ENCODE measurements around the gene MEF2D. TPM values are rescaled to one million over a fixed set of nuclear protein-coding genes. Genes with fewer than 3 reads are reported as not detected.

Gene MEF2D
- total RNA-seq, 1 experiment from 2014 or later: 17.3 TPM

- Histone ChIP-seq H2AFZ (ENCODE audit: low read length) (no peak overlapping the region), H3K9me3 (ENCODE audit: low read length) (no peaks in the 10 kb centered on the region), H3K27me3 (ENCODE audit: low read length) (no peaks in the 10 kb centered on the region), H3K9me2 (replicated peaks; ENCODE audit: low read length) (no peaks in the 10 kb centered on the region), H3F3A (ENCODE audit: low read length, unreplicated experiment) (no peaks in the 10 kb centered on the region), H3K36me3 (ENCODE audit: low read depth, low read length) (no peaks in the 10 kb centered on the region), H3K4me1 (ENCODE audit: insufficient read depth, low read length) (peaks cover 19% of the 10 kb centered on the region), H3K79me2 (ENCODE audit: low read length) (no peaks in the 10 kb centered on the region), H3K9ac (ENCODE audit: low read length) (no peak overlapping the region), H3K4me2 (ENCODE audit: low read length) (no peak overlapping the region), H3K27ac (ENCODE audit: low read length) (no peak overlapping the region; the same call in 1 of the 2 replicates), H4K20me1 (ENCODE audit: low read length) (no peaks in the 10 kb centered on the region), H3K4me3 (ENCODE audit: low read length) (no peak overlapping the region)
- POLR2A ChIA-PET (ENCODE audit: unreplicated experiment): interaction anchor here (1.3 kb wide), 1 partner anchor 43 kb away, joined by 16 read pairs; the partner anchor contains the start of gene MEF2D
- ATAC-seq (no peak), DNase-seq (peak; percentile 37)
- intact Hi-C loops (cut with micrococcal nuclease): no loop called here
- no peak for TF ChIP-seq EZH2phosphoT487 (IDR thresholded peaks at IDR 0.05; ENCODE audit: borderline replicate concordance, low read length)
- TF ChIP-seq EZH2 (IDR thresholded peaks at IDR 0.05; ENCODE audit: low read length, unreplicated experiment): no peak
- no peak for TF ChIP-seq CTCF (conservative IDR thresholded peaks at IDR 0.05; ENCODE audit: low read depth, low read length)
- CTCF ChIA-PET: interaction anchor here (0.5 to 1.4 kb wide), 4 partner anchors 12 to 69 kb away, joined by 3 to 21 read pairs (median 9); partner anchors contain the start of gene MEF2D
- no TSS peak for BruUV-seq (replicated peaks)
These were observed 42.4 kb downstream of the MEF2D start for GRCh38 chr1:156458181-156458503.

GRCh38 chr1:156456625-156457465 lies 43.7 kb downstream of the MEF2D start:
- Histone ChIP-seq H3K36me3 (ENCODE audit: low read depth, low read length) (no peaks in the 10 kb centered on the region), H3K4me2 (ENCODE audit: low read length) (peak overlapping the region; percentile 86), H4K20me1 (ENCODE audit: low read length) (no peaks in the 10 kb centered on the region), H3F3A (ENCODE audit: low read length, unreplicated experiment) (no peaks in the 10 kb centered on the region), H2AFZ (ENCODE audit: low read length) (peak overlapping the region; percentile 87), H3K79me2 (ENCODE audit: low read length) (no peaks in the 10 kb centered on the region), H3K4me1 (ENCODE audit: insufficient read depth, low read length) (peaks cover 19% of the 10 kb centered on the region), H3K4me3 (ENCODE audit: low read length) (peak overlapping the region; percentile 63), H3K27me3 (ENCODE audit: low read length) (no peaks in the 10 kb centered on the region), H3K9me2 (replicated peaks; ENCODE audit: low read length) (no peaks in the 10 kb centered on the region), H3K9ac (ENCODE audit: low read length) (peak overlapping the region; percentile 73), H3K9me3 (ENCODE audit: low read length) (no peaks in the 10 kb centered on the region), H3K27ac (ENCODE audit: low read length) (peak overlapping the region; percentile 87)
- intact Hi-C loops (cut with micrococcal nuclease): loop anchor here (1.0 kb wide), 5 partner anchors 14 to 152 kb away; partner anchors contain the start of gene MEF2D
- peak; percentile 100 for DNase-seq
- peak; percentile 86 for ATAC-seq
- ChIA-PET POLR2A (ENCODE audit: unreplicated experiment) (interaction anchor here (0.6 to 1.3 kb wide), 9 partner anchors 19 to 185 kb away, joined by 3 to 16 read pairs (median 4); partner anchors contain the start of gene MEF2D), CTCF (interaction anchor here (0.5 to 1.4 kb wide), 8 partner anchors 11 to 922 kb away, joined by 3 to 21 read pairs (median 4); partner anchors contain the start of gene MEF2D)
- no peak for TF ChIP-seq EZH2 (IDR thresholded peaks at IDR 0.05; ENCODE audit: low read length, unreplicated experiment)
- TF ChIP-seq EZH2phosphoT487 (IDR thresholded peaks at IDR 0.05; ENCODE audit: borderline replicate concordance, low read length): no peak
- TSS peak; percentile 98 for BruUV-seq (replicated peaks)

DNA sequence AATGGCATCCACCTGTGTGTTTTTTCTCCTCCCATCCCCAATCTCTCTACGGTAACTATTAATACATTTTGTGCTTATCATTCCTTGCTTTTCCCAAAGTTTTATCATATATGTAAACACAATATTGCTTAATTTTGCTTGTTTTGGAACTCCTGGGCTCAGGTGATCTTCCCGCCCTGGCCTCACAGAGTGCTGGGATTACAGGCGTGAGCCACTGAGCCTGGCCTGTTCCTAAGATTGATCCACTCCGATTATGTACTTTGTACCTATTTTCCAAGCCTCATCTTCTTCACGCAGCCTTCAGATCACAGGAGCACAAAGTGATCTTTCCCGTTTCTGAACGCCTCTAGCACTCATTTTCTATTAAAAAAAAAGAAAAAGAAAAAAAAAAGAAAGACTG lies 45.2 kb downstream of the MEF2D start:
- BruUV-seq (replicated peaks): no TSS peak
- no peaks in the 10 kb centered on the region for H3K27me3 ChIP-seq (ENCODE audit: low read length)
- DNase-seq (no peak), ATAC-seq (no peak)
- no peaks in the 10 kb centered on the region for H3K36me3 ChIP-seq (ENCODE audit: low read depth, low read length)
- no peak for TF ChIP-seq CTCF (conservative IDR thresholded peaks at IDR 0.05; ENCODE audit: low read depth, low read length)
- TF ChIP-seq EZH2 (IDR thresholded peaks at IDR 0.05; ENCODE audit: low read length, unreplicated experiment): no peak
- TF ChIP-seq EZH2phosphoT487 (IDR thresholded peaks at IDR 0.05; ENCODE audit: borderline replicate concordance, low read length): no peak
- H3K27ac ChIP-seq (ENCODE audit: low read length): no peak overlapping the region
- peaks cover 19% of the 10 kb centered on the region for H3K4me1 ChIP-seq (ENCODE audit: insufficient read depth, low read length)
- CTCF ChIA-PET: interaction anchor here (0.9 kb wide), 1 partner anchor 45 kb away, joined by 3 read pairs; the partner anchor contains the start of gene MEF2D
- H3K9me3 ChIP-seq (ENCODE audit: low read length): no peaks in the 10 kb centered on the region
- intact Hi-C loops (cut with micrococcal nuclease): no loop called here
- no peaks in the 10 kb centered on the region for H4K20me1 ChIP-seq (ENCODE audit: low read length)
- H3K9me2 ChIP-seq (replicated peaks; ENCODE audit: low read length): no peaks in the 10 kb centered on the region
- POLR2A ChIA-PET (ENCODE audit: unreplicated experiment): no interaction called here
- no peak overlapping the region for H3K4me2 ChIP-seq (ENCODE audit: low read length)
- no peak overlapping the region for H3K9ac ChIP-seq (ENCODE audit: low read length)
- no peaks in the 10 kb centered on the region for H3F3A ChIP-seq (ENCODE audit: low read length, unreplicated experiment)
- no peaks in the 10 kb centered on the region for H3K79me2 ChIP-seq (ENCODE audit: low read length)
- H2AFZ ChIP-seq (ENCODE audit: low read length): no peak overlapping the region
- no peak overlapping the region for H3K4me3 ChIP-seq (ENCODE audit: low read length)
